Hematopoietic multipotent progenitor cell treated with erythropoietin and hydrocortisone succinate and interleukin-3 and kit ligand, for 17 days (in vitro differentiated cells): Measurements from ENCODE around the gene PPM1M.

Source experiments
- DNase-seq: peaks from one replicate; pipeline ENCODE4 v3.0.0-alpha.2; 2015; ENCODE audit warnings: low spot score

PPM1M gene

GRCh38 chr3:52297242-52298148 is 51.9 kb downstream of the PPM1M start:
- DNase-seq = no peak

GRCh38 chr3:52298149-52299098 is 52.9 kb downstream of the PPM1M start:
- DNase-seq = no peak

DNA sequence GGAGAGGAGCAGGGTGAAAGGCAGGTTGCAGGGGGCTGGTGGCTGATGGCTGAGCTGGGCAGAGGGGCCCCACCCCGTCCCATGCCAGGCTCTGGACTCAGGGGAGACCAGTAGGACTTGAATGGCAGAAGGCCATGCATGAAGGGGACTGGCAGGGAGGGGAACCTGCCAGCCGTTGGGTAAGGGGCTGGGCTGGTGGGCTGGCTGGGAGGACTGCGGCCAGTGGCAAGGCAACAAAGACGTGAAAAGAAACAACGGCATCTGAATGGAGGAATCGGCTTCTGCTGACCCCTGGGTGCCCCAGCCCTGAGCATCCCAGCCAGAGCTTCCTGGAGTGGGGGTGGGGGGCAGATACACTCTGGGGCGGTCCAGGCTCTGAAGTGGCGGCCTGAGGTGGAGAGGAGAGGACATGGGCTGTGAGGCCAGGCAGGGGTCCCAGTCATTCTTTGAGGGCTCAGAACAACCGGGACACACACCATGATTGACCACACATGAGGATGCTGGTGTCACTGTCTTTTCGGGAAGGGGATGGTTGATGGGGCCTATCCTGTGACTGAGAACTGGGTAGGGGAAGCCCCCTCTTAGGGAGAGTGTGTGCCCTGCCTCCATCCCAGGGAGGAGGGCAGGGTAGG is 53.8 kb downstream of the PPM1M start:
- no peak for DNase-seq
